ENCODE data around the gene KLK5.
"Not testable (repeated sequence)": the region's sequence is repeated elsewhere in the genome, so short reads cannot be mapped to it uniquely, and the experiment has no call there.

Gene KLK5

DNA sequence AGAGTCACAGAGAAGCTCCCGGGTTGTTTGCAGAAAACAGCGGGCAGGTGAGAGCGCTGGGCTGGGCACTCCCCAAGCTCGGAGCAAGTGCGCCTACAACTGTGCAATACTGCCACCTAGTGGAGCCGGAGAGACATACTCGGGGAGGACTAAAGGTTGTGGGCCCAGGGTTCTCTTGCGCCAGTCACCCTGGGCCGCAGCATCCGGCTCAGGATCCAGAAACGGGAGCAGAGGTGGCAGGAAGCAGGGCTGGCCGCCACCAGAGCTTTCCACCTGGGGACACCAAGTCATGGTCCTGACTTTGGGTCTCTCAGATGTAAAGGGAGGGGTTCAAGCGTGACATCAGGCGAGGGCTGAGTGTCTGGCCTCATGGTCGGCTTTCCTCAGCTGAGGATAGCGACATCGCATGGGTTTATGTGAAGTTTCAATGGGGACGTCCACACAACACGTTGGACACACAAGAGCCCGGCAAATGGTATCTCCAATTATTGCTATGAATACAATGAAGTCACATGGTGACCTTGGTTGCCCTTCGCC lies 30.5 kb downstream of the KLK5 start:
- DNase-seq (ENCODE audit: low read depth in 2 of 2, low spot score in 1 of 2), result peak; percentile 30 to 53

DNA sequence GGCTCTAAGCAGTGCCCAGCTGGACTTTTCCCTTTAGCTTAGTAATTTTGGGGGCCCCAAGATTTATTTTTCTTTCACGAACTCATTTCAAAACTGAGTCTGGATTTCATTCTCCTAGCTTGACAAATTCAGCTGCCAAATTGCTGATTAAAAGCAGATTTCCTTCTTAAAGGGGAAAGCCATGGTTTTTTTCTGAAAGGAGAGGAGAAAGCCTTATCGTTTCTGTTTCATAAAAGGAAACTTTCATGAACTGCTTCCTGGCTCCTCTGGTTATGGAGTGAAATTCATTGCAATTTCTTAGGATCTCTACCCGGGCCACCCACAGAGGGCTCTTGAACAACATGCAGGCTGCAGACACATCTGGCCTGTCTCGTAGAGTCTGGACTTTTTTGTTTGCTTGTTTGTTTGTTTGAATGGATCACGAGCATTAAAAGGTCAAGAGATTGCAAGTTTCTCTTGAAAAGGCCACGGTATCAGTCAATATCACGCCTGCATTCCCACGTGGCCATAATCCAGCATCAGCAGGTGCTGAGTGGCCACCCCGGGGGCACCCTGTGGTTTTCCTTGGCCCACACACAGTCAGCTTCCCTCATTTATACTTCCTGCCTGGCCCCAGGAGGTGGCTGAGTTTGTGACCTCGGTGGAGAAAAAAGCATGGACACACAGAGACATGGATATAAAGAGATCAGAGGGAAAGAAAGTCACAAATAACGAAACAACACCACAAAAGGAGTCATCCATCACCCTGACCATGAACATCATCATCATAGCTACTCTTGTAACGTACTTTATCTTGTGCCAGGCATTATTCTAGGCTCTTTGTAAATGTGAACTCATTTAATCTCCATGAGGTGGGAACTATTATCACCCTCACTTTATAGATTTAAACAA lies 31.2 kb downstream of the KLK5 start:
- DNase-seq (ENCODE audit: low read depth in 2 of 2, low spot score in 1 of 2), result no peak

DNA sequence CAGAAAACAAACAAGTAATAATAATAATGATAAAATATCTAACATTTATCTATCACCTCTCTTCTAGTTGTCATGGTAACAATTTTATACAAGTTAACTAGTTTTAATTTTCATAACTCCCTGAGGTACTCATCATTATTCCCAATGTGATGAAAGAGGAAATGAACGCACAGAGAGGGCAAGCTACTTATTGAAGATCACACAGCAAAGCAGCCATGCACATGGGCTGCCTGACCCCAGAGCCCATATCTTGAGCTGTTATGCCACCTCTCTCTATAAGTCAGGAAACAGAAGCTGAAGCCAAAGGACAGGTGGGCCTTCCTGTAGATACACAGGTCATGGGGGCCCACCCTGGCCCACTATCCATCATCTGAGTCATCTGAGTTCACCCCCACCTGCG lies 36.8 kb downstream of the KLK5 start:
- no peak for DNase-seq (ENCODE audit: low read depth in 2 of 2, low spot score in 1 of 2)

DNA sequence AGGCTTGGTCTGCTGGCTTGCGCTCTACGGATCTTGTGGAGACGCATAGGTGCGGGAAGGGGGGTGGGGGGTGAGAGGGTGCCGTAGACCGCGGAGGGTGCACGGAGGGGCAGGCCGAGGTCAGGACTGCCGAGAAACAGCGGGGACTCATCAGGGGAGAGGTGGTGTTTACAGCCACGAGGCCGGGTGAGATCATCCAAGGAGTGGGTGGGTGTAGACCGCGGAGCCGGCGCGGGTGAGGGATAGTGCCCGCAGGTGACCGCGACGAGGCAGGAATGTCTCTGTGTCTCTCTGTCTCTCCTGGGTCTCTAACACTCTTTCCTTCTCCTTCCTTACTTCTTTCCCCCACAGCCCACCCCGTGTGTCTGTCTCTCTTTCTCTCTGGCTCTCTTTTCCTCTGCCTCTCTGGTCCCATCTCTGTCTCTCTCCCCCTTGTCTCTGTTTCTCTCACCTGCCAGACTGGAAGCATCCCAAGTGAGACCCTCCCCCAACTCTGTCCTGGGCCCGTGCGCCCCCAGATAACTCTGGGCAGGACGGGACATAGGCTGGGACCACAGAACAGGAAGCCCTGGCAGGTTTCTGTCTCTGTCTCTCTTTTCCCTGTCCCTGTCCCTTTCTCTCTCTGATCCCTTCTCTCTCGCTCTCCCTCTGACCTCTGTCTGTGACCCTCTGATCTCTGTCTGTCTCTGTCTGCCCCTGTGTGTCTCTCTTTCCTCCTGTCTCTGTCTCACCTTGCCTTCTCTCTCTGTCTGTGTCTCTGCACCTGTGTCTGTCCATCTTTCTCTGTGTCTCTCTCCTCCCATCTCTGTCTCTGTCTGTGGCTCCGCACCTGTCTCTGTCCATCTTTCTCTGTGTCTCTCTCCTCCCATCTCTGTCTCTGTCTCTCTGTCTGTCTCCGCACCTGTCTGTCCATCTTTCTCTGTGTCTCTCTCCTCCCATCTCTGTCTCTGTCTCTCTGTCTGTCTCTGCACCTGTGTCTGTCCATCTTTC lies 39.8 kb downstream of the KLK5 start:
- no peak for DNase-seq (ENCODE audit: low read depth in 2 of 2, low spot score in 1 of 2)

DNA sequence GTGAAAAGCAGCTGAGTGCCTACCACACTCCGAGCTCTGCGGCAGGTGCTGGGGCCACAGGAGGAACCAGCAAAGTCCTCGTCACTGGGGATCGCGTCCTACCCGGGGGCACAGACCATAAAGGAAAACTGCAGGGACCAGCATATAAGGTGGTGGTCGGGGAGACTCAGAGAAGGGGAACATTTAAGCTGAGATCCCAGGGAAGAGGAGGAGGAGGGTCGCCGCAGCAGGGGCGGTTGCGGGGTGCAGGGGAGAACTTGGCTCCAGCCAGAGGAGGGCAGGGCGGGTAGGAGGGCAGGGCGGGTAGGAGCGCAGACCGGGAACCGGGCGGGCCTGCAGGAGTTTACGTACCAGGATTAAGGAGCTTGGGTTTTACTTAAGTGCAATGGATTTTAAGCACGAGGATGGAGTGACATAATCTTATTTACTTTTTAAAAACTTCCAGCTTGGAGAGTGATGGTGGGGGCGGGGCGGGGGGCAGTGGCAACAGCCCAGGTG lies 40.7 kb downstream of the KLK5 start:
- no peak for DNase-seq (ENCODE audit: low read depth in 2 of 2, low spot score in 1 of 2)

DNA sequence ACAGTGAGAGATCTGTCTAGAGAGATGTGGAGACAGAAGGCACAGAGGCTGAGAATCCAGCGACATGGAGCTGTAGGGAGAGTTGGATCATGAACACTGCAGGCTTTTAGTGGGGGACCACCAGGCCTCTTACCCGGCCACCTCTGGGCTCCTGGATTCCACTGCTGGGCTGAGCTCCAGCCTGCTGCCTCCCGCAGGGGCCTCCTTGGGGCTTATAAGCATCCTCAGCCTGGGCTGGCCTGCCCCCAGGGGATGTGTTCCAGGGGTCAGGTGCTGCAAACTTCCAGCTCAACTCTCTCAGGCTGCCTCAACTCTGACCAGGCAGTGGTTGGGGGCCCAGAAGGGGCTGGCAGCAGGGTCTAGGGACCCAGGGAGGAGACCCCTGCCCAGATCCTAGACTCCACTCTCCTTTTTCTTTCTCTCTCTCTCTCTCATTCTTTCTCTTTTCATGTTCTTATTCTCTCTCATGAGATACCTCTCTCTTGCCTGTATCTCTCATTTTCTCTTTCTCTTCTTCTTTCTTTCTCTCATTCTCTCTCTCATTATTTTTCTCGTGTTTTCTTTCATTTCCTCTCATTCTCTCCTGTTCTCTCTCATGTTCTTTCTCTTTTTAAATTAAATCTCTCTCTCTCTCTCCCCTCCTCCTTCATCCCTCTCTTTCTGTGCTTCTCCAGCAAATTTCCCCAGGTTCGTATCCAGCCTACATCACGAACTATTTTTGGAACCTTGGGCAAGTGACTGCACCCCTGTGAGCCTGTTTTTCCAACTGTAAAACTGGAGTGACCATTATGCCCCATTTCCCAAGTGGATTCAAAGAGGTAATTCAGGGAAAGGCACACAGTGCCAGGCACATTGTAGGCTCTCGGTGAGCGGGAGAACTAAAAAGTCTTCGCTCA lies 41.4 kb downstream of the KLK5 start, which contains the start of gene KLK4:
KLK4 (minus strand) TSS at position 190 of the 896 bp plus-strand sequence. CDS start 657 bp downstream, outside the sequence.
- no peak for DNase-seq (ENCODE audit: low read depth in 2 of 2, low spot score in 1 of 2)

DNA sequence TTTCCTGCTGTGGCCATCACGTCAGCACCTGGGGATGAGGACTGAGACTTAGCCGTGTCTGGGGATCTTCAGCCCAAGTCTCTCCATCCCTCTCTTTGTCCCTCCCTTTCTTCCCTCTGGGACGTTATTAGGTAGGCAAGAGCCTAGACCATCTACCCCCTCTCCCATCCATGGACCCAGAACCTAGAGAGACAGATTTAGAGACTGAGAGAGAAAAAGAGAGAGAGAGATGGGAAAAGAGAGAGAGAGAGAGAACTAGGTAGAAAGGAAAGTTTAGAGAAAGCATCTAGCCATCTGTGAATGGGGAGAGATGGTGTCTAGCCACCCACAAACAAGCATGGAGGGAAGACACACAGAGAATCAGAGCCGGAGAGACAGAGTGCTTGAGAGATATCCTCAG lies 42.1 kb downstream of the KLK5 start:
- no peak for DNase-seq (ENCODE audit: low read depth in 2 of 2, low spot score in 1 of 2)

DNA sequence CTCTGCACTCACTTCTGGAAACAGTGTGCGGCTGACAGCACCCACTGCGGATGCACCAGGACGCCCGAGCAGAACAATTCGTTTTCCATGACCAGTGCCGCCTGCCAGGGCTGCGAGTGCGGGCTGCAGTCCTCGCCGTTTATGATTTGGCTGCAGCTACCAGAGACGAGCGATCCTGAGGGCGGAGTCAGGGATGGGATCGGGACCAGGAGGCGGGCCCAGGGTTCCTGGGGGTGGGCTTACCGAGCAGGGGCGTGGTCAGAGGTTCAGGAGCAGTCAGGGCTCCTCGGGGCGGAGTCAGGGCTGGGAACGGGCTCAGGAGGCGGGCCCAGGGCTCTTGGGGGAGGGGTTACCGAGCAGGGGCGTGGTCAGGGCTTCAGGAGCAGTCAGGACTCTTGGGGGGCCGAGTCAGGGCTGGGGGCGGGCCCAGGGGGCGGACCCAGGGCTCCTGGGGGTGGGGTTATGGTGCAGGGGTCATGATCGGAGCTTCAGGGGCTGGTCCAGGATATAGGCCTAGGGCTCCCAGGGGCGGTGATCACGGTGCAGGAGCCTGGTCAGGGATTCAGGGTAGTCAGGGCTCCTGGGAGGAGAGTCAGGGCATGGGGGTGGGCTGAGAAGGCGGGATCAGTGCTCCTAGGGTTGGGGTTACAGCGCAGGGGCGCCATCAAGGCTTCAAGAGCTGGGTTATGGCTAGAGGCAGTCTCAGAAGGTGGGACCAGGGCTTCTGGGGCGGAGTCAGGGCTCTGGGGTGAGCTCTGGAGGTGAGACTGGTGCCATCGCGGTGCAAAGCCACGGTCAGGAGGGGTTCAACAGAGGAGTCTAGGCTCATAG lies 43.4 kb downstream of the KLK5 start:
- no peak for DNase-seq (ENCODE audit: low read depth in 2 of 2, low spot score in 1 of 2)

DNA sequence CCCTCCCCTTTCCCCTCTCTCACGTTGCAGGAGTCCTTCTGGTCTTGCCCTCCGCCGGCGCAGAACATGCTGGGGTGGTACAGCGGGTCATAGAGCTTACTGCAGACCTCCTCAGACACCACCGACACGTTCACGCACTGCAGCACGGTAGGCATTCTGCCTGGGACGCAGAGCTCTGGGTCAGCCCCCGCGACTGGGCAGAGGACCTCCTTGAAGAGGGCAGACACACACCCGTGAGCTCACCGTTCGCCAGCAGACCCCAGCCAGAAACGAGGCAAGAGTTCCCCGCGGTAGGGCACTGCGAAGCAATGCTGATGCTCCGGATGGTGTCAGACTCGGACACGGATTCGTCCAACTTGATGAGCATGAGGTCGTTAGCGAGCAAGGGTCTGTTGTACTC lies 44.5 kb downstream of the KLK5 start:
- no peak for DNase-seq (ENCODE audit: low read depth in 2 of 2, low spot score in 1 of 2)

DNA sequence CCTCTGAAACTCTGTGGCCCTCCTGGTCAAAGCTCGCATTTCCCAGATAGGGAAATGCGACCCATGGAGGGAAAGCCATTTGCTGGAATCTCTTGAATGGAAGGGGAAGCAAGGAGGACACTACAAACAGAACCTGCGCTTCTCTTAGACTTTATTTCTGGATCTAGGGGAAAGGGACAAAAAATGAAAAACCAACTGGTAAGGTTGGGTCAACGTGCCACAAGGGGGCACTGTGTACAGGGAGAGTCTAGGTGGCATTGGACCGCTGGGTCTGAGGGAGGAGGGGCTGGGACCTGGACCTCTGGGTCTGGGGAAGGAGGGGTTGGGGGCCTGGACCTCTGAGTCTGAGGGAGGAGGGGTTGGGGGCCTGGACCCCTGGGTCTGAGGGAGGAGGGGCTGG lies 46.6 kb downstream of the KLK5 start:
- no peak for DNase-seq (ENCODE audit: low read depth in 2 of 2, low spot score in 1 of 2)

DNA sequence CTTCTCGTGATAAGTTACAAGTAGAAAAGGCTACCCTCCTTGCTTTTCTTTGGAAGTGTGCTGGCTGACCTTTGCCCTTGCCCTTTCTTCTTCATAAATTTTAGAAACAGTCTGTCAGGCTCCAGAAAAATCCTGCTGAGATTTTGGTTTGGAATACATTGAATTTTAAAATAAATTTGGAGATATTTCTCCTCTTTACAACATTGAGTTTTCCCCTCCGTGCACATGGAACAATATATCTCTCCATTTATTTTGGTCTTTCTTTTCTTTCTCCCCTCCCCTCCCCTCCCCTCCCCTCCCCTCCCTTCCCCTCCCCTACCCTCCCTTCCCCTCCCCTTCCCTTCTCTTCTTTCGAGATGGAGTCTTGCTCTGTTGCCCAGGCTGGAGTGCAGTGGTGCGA lies 50.2 kb downstream of the KLK5 start:
- DNase-seq (ENCODE audit: low read depth in 2 of 2, low spot score in 1 of 2), result no peak

DNA sequence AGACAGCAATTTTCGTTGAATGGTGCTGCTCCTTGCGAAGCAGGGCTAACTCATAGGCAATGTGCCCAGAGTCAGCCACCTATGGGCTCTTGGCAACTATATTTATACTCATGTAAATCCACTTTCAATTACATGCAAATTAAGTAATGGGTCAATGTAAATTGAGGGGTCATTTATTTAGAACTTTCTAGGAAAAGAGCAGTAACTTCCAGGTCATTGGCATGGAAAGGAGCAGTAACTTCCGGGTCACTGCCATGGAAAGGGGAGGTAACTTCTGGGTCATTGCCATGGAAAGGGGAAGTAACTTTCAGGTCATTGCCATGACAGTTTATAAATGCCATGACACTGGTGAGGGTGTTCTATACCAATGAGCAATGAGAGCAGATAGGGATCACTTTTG lies 53.3 kb downstream of the KLK5 start:
- DNase-seq (ENCODE audit: low read depth in 2 of 2, low spot score in 1 of 2), result no peak

DNA sequence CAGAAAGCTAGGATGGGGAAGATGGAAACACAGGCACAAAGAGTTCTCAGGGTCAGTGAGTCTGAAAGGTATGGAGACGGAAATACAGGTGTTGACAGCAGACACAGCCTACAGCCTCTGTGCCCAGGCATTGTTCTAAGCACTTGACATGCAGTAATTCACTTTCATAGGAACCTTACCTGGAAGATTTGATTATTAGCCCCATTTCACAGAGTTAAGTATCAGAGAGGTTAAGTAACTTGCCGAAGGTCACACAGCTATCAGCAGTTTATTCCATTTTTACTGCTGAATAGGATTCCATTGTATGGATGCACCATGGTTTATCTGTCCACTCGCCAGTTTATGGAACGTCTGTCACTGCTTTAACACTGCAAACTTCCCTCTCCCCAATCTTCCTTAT lies 54.8 kb downstream of the KLK5 start:
- no peak for DNase-seq (ENCODE audit: low read depth in 2 of 2, low spot score in 1 of 2)

DNA sequence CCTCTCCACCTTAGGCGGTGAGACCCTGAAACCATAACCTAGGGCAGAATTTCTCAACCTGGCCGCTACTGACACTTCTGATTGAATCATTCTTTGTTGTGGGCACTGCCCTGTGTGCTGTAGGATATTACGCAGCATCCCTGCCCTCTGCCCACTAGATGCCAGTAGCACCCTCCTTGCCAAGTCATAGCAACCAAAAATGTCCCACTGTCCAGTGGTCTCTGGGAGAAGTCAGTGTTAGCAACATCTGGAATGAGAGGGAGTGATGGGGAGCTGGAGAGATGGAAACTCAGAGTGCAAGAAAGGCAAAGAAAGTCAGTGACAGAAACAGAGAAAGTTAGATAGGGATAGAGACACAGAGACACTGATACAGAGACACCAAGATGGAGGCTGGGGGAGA lies 55.2 kb downstream of the KLK5 start:
- no peak for DNase-seq (ENCODE audit: low read depth in 2 of 2, low spot score in 1 of 2)

DNA sequence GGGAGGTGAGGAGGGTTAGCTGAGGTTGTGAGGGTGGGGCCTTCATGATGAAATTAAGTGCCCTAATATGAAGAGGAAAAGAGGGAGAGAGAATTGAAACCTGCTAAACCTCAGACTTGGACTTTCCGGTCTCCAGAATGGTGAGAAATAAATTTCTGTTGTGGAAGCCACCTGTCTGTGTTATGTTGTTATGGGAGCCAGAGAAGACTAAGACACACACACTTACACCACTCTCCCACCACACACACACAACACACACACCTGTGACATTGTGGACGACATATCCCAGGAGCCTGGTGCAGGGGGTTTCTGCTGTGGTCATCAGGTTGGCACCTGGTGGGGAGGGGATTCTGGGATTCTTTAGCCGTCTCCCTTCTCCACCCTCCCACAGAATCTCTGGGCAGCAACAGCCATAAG lies 55.6 kb downstream of the KLK5 start:
- DNase-seq (ENCODE audit: low read depth in 2 of 2, low spot score in 1 of 2), result no peak

DNA sequence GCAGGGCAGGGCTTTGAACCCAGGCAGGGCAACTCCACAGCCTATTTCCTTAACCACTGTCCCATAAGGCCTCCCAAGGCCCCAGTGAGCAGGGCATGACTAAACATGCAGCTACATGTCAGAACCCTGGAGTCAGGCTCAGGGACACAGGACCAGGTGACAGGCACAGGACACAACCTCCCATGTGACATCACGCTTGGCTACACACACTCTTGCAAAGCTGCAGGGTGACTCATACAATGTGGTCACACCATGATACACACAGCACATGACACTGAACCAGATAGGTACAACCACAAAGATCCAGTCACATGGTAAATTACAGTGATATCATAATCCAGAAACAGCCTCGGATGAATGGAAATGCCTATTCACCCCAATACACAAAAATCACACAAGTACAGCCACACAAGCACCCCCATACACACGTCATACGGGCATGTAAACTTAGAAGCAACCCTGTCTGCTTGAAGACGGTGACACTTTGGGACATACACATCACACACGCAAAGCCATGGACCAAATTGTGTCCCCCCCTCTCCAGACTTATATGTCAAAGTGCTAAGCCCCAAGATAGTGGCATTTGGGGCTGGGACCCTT lies 56.1 kb downstream of the KLK5 start:
- no peak for DNase-seq (ENCODE audit: low read depth in 2 of 2, low spot score in 1 of 2)

DNA sequence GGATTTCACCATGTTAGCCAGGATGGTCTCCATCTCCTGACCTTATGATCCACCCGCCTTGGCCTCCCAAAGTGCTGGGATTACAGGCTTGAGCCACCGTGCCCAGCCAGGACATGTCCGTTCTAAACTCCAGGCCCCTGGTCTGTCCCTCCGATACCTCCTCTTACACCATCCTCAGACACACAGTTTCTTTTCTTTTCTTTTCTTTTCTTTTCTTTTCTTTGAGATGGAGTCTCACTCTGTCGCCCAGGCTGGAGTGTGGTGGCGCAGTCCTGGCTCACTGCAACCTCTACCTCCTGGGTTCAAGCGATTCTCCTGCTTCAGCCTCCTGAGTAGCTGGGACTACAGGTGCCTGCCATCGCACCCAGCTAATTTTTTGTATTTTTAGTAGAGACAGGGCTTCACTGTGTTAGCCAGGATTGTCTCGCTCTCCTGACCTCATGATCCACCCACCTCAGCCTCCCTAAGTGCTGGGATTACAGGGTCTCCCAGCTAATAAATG lies 56.7 kb downstream of the KLK5 start:
- not testable (repeated sequence) for DNase-seq (ENCODE audit: low read depth in 2 of 2, low spot score in 1 of 2)

DNA sequence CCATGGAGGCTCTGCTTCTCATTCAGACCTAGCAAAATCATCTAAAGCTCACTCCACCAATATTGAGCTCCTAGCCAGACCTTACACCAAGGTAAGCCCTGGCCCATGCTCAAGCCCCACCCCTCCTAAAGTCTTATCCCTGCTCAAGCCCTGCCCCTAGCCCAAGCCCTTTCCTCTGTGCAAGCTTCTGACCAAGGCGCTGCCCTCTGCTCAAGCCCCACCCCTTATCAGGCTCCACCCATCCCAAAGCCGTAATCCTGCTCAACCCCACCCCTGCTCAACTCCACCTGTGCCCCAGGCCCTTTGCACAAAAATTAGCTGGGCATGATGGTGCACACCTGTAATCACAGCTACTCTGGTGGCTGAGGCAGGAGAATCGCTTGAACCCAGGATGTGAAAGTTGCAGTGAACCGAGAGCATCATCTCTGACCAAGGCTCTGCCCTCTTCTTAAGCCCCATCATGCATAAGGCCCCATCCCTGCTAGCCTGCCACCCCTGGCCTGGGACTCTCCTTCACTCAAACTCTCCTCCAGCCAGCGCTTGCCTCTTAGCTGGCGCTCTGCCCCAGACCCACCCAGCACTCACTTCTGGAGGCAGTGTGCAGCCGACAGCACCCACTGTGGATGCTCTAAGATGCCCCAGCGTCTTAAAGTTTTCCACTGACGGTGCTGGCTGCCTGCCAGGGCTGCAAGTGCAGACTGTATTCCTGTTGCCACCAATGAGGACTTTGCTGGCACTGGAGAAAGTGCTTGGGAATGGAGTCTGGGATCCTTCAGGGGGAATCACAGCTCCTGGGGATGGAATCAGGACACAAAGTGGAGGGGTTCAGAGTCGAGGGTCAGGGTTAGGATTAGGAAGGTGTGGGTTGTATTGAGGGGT lies 58.1 kb downstream of the KLK5 start:
- DNase-seq (ENCODE audit: low read depth in 2 of 2, low spot score in 1 of 2), result no peak

All from stimulated activated CD8-positive, alpha-beta memory T cell treated with anti-CD3 and anti-CD28 coated beads, Interleukin-4, amount 100 ng/mL, for 1 hour (primary cell).